ENCODE data around the gene WDR72.
"Not testable (repeated sequence)": the region's sequence is repeated elsewhere in the genome, so short reads cannot be mapped to it uniquely, and the experiment has no call there.

WDR72 gene

DNA sequence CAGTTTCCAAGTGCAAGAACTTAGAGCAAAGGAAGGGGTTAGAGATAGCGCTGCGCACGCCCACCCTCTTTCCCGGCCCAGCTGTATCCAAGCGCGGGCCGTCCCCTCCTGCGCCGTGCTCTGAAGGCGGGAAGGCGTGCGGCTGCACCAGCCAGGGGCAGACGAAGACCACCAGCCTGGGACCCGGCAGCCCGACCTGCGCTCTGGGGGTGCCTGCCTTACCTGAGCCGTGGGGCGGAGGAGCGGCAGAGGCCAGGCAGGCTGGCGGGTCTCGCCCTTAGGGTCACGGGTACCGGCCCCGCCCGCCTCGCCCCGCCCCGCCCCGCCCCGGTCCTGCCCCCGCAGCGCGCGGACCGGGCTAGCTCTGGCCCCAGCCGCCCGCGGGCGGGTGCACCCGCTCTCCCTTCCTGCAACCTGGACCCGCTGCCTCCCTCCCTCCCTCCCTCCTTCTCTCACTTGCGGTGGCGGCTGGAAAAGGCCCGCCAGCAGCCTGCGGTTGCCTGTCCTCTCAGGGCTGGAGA lies at the start of gene WDR72:
Gene WDR72 (minus strand): TSS at position 253 of the 521 bp plus-strand sequence. CDS start 26,514 bp downstream, outside the sequence.
- DNase-seq (ENCODE audit: low read depth in 2 of 2): no peak

DNA sequence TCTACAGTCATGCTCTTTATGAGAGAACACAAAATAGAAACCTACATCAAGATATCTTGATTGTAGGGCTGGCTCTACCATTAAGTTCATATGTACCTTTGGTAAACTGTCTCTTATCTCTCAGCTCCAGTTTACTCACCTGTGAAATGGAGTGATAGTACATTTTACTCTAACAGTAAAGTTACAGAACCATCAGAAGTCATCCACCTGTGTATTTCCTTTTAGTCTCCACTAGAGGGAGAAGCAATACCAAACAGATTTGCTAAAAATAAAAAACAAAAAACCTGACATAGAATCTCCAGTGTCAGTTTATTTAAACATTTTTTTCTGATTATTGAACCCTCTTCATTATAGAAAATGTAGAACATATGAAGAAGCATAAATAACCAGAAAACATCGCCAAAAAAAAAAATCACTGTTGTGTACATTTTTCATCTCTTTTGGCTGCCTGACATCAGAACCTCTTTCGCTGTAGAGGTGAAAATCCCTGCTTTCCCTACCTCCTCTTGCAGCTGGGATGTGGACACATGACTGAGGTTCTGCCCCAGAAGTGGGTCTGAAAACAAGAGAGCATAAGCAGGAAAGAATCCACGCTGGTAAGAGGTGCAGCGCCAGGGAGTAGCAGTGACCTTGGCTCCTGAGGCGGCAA lies 48.7 kb upstream of the WDR72 start:
- DNase-seq (ENCODE audit: low read depth in 2 of 2): no peak

DNA sequence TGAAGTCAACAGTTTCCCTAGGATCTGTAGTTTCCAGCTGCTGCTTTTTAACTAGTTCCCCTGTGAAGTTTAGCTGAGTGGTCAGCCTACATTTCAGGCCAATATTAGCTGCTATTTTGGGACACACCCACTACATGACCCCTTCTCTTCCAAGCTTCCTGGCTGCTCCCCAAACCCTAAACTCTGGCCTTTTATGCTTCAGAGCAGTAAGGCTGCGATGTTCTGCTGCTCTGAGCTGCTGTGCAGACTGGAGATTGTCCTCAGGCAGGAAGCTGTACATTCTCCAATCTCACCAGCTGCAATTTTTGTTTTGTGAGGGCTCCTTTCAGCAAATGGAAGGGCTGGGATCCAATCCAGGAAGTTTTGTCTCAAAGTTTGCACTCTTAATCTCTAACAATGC lies 48.0 kb upstream of the WDR72 start:
- DNase-seq (ENCODE audit: low read depth in 2 of 2): no peak

DNA sequence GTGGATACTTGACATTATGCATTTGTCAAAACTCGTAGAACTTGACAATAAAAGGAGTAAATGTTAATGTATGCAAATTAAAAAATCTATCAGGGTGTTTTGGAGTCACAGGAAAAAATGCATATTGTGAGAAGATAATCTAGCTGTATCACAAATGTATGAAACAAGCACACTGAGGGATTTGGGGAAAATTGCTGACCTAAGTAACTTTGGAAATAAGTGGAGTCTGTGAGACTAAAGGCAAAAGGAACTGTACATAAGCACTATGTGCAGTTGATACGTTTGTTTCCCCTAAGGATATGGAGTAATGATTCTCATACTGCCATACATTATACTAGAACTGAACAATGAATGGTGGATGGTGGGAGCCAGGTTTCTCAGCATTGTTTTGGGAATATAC lies 43.2 kb upstream of the WDR72 start:
- DNase-seq (ENCODE audit: low read depth in 2 of 2): no peak

DNA sequence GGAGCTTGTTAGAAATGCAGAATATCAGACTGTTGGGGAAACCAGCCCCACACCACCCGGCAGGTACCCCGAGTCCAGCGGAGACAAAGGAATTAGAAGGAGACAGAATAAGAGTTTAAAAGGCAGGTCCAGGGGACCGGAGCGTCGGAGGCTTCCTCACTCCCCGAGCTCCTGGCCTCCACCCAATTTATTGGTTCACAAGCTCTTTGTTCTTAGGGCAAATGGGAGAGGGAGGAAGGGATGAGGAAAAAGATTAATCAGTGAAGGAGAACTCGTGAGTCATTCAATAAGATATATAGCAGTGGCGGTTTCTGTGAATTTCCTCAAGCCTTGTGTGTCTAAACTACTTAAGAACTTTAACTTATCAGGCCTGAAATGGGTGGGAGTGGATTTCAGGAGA lies 32.1 kb upstream of the WDR72 start:
- DNase-seq (ENCODE audit: low read depth in 2 of 2): no peak

DNA sequence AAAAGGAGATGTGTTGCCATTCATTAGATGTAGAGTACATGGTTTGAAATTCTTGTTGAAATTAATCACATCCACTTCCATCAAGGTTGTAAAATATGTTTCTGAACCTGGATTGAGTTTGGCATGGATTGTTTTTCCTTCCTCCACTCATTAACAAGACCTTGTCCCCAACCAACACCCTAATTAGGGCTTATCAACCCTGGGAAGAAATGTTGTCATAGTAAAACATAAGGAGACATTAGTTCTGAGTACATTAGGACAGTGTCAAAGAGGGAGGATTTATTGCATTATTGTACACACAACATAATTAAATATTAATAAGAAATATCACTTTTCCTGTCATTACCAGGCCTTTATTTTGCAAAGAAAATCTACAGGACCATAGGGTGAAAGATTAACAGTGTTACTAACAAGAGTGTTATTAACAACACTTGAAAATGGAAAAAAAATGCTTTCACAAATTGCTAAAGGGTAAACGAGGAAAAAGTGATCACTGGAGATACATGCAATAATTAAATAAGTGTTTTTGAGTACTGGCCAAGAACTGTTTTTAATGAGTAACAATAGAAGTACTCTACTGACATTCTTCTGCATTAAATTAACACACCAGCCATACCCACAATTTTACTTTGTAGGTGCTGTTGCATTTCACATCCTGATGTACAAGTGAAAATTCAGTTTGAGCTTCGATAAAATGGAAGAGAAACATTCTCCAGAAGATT lies 30.4 kb upstream of the WDR72 start:
- no peak for DNase-seq (ENCODE audit: low read depth in 2 of 2)

DNA sequence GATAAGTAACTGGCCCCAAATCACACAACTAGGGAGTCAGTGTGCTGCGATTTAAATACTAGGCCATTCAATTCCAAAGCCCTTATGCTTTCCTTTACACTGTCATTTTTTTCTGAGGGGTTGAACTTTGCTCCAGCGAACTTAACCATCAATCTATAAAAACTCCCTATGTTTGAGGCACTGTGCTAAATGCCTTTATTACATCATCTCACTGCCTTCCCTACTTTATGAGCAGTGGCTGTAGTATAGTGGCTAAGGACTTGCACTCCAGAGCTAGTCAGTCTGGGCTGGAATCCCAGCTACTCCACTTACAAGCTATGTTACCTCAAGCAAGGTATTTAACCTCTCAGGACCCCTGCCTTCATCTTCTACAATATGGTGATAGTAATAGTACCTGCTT lies 26.9 kb upstream of the WDR72 start:
- no peak for DNase-seq (ENCODE audit: low read depth in 2 of 2)

DNA sequence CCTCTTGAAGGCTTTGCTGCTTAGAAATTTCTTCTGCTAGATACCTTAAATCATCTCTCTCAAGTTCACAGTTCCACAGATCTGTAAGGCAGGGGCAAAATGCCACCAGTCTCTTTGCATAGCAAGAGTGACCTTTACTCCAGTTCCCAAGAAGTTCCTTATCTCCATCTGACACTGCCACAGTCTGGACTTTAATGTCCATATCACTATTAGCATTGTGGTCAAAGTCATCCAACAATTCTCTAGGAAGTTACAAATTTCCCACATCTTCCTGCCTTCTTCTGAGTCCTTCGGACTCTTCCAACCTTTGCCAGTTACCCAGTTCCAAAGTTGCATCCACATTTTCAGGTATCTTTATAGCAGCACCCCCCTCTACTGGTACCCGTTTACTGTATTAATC lies 25.8 kb upstream of the WDR72 start:
- DNase-seq (ENCODE audit: low read depth in 2 of 2): not testable (repeated sequence)

DNA sequence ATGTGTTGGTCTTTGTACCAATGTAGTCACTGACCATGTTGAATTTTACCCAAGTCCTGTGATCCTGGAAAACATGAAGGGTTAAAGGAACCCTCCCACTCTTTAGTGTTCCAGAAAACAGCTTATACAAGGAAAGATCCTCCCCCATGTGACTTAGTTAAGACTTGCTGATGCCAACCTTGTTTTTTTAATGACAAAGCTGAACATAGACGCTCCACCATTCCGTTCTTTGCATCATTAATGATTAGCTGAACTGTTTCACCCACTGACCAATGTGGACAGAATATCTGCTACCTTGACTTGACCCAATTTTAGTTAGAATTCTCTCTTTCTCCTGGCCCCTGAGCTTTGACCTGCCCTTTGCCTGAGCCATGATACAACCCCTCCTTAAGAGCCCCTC lies 3.5 kb upstream of the WDR72 start:
- no peak for DNase-seq (ENCODE audit: low read depth in 2 of 2)

DNA sequence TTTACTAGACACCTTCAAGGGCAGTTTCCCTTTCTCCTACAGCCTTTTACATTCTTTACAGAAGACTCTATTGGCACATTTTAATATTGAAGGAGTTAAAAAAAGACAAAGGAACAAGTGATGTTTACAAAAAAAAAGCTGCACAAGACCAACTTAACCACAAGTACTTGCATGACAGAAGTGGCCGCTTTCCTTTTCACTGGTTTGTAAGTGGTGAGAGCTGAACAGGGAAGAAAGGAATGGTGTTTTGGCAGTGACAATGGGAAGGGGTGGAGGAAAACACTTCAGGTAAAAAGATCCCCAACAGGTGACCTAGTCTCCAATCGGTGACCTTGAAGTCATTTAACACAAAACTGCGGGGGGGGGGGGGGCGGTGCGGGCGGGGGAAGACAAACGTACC lies 1.1 kb downstream of the WDR72 start:
- DNase-seq (ENCODE audit: low read depth in 2 of 2): no peak

DNA sequence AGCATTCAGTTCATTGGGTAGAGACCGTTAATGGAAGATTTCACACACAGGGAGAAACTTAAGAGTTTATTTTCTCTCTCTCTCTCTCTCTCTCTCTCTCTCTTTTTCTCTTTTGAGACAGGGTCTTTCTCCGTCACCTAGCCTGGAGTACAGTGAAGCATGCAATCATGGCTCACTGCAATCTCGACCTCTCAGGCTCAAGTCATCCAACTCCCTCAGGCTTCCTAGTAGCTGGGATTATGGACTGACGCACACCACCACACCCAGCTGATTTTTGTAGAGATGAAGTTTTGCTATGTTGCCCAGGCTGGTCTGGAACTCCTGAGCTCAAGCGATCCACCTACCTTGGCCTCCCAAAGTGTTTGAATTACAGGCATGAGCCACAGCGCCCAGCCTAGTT lies 1.6 kb downstream of the WDR72 start:
- no peak for DNase-seq (ENCODE audit: low read depth in 2 of 2)

DNA sequence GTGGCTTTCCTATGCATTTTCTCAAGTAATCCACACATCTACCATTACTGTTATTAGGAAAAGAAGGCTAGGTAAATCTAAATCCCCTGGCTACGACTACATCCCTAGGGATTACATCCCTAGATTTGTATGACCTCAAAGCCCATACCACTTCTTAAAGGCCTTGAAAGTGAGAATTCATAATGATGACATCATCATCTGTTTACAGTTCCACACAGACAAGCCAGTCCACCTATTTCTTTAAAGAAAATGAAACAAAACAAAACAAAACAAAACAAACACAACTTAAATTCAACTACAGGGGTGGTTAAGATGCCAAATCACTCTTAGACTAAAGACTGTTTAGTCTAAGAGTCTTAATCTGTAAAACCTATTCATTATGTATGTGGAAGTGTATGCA lies 5.7 kb downstream of the WDR72 start:
- DNase-seq (ENCODE audit: low read depth in 2 of 2): no peak

DNA sequence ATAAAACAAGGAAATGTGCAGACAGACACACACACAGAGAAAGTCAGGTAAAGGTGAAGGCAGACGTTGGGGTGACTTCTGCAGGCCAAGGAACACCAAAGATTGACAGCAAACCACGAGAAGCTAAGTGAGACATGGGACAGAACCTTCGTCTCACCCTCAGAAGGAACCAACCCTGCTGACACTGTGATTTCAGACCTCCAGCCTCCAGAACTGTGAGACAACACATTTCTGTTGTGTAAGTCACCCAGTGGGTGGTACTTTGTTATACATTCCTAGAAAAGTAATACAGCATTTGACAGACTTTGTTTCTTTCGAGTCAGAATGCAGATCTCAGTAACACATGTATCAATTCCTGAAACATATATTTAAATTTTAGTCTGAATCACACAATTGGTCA lies 7.1 kb downstream of the WDR72 start:
- no peak for DNase-seq (ENCODE audit: low read depth in 2 of 2)

DNA sequence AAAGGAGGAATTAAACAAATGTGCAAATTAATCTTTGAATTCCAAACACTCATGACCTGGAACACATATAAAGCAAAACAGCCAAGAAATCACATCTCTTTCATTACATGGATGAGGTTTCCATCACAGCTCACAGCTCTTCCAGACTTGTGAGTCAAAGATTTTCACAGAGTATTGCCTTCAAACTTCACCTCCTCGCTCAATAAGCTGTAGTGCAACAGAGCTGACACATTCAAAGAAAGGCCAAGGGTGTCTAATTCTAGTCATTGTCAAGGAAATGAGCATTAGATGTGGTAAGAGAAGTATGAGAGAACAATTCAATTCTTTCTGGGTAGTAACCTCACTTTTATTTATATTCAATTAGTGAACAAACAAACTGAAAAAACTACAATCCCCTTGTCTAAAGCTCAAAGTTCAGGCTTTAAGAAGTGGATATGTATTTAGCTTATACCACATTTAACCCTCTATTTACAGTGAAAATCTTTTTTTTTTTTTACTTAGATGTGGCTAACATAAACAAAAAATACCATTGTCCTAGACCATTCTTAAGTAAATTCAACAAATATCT lies 11.9 kb downstream of the WDR72 start:
- DNase-seq (ENCODE audit: low read depth in 2 of 2): no peak

DNA sequence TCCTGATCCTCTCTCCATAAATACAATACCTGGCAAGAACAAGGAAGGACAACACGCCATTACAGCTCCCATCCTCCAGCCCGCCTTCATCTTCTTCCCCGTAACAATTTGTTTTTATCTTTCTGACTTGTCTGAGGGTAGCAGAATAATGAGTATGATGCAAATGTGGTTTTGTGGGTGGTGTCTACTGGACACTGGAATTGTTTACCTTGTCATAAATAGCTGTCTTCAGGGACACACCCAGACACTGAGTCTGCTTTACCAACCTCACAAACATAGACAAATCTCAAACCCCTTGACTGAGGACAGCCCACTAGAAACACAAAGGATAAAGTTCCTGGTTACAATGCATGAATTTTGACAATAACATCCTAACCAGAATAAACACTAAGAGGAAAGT lies 13.4 kb downstream of the WDR72 start:
- DNase-seq (ENCODE audit: low read depth in 2 of 2): no peak

DNA sequence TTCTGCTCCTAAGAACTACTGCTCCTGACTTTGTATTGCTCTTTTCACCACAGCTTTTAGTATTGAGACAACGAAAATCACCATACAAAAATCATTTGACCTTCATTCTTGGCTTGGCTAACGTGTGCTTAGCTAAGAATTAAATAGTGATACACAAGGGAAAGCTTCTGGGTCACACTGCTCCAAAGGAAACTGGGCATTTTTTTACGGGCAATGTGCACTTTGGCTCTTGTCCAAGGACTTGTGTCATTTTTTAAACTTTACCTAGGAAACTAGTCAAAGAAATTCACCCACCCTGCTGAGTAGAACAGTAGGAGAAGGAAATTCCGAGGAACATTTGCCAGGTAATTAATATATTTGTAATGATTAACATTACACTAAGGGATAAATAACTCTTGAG lies 19.8 kb downstream of the WDR72 start:
- no peak for DNase-seq (ENCODE audit: low read depth in 2 of 2)

DNA sequence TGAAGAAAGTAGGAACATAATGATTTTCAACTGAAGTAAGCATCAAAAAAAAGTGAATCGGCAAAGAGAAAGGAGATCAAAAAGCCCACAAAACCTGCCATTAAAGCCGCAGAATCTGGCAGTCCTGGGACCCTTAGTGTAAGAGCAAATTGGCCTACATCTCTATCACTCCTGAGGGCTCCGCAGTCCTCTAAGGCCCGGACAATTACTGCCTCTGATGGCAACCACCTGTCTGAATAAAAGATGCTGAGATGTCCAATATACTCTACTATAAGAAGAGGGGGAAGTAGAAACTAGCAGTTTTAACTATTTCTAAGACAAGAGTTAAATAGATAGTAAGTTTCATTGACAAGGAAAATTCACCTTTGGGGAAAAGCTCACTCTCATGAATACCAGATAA lies 20.3 kb downstream of the WDR72 start:
- DNase-seq (ENCODE audit: low read depth in 2 of 2): no peak

DNA sequence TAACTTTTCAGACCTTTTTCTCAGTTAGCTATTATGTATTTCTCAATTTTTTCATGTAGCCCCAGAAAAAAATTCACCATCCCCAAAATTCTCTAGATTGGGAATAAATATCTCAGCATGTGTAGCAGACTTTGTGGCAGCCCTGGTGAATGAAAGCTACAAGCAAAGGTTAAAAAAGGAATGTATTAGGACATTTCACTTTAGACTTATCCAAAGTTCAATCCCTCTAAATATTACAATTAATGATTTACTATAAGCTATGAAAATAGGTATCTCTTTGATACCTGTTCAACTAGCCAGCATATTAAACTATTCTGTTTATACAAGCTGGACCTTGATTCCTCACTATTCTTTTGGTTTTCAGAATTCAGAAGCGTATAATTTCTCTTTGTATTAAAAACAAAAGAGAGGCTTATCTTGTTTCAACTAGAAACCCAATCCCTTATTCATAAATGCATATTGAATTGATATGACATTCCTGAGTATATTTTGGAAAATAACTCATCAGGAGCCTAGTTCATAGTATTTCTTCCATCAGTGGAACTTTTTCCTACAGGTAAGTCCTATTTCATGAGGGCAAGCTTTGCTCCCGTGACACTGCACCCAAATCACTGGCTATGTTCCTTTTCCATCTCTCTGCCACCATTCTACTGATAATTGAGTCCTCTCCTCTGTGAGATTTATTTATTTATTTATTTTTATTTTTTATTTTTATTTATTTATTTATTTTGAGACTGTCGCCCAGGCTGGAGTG lies 38.0 kb downstream of the WDR72 start:
- no peak for DNase-seq (ENCODE audit: low read depth in 2 of 2)

DNA sequence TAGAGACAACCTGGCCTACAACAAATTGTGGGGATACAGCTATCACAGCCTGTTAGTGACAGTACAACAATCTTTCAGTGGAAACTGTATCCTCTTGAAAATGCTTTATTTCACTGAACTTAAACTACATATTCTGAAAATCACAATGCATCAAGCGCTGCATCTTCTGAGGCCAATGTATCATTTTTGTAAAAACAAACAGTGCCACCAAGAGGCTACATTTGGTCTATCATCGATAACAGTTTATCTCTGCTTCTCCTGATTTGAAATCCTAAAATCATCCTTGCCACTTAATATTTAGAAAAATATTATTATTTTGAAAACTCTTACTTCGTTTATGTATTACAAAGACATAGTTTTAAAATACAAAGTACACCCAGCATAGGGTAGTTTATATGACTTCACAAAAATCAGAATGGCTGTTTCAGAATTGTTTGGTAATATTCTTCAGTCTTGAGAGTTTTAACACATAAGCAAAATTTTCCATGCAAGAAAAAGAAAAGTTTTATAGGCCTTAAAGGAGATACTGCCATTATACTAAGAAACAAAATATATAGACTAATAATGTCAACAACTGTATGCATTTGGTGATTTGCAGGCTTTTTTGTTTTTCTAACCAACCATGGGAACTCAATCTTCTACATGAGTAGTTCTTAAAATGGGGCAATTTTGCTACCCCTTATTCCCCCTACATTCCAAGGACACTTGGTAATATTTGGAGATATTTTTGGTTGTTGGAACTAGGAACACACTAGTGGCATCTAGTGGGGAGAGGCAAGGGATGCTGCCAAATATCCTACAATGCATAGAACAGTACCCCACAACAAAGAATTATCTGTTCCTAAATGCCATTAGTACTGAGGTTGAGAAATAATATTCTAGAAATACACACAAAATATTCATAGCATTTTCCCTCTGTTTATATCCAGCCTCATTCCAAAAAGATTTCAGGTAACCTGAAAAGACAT lies 42.3 kb downstream of the WDR72 start:
- no peak for DNase-seq (ENCODE audit: low read depth in 2 of 2)

DNA sequence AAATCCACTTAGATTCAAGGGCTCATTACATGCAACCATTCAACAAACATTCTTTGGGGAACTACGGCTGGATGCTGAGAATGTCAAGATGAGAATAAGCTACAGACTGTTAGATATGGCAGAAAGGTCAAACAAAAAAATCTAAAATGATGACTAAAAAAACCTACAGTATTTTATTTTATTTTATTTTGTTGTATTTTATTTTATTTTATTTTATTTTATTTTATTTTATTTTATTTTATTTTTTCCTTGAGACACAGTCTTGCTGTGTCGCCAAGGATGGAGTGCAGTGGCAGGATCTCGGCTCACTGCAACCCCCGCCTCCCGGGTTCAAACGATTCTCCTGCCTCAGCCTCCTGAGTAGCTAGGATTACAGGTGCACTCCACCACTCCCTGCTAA lies 46.2 kb downstream of the WDR72 start:
- no peak for DNase-seq (ENCODE audit: low read depth in 2 of 2)

DNA sequence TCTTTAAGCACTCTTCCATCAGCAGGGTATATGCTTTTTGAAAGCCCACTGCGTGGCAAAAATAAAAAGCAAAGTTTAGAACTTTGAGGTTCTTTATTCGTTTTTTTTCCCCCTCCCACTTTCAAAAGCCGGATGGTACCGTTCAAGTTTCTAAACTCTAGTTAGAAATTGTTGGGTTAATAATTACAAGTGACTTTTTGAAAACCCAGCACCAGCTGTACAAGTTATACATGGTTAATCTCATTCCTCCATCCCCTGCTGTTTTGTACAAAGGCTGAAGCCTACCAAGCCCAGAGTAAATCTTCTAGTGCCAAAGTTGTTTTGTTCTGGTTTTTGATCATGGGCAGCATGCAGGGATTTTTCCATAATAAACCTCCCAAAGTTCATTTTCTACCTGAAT lies 48.6 kb downstream of the WDR72 start:
- DNase-seq (ENCODE audit: low read depth in 2 of 2): no peak

Measured in fibroblast of skin of left biceps (primary cell).